SK-N-SH (cell line): ENCODE data around the gene CD6. TPM values are rescaled to one million over a fixed set of nuclear protein-coding genes. Genes with fewer than 3 reads are reported as not detected.

Experiments
- CTCF ChIA-PET: fragments of 300-600, 350-600 bp; formaldehyde crosslinking; extraction: SDS; loops from one replicate; lab custom pipeline; 2021; lab: Yijun Ruan, JAX
- POLR2A ChIA-PET: fragments of 350-600 bp; sonication (Branson Sonifier 250); formaldehyde crosslinking; extraction: SDS; loops from one replicate; lab custom pipeline; 2020; ENCODE audit warnings: antibody characterized with exemption, inconsistent platforms; lab: Yijun Ruan, JAX
- DNase-seq: peaks from one replicate; pipeline ENCODE4 v3.0.0; 2012
- H2AFZ ChIP-seq: fragments of 200-600 bp; sonication (generic); 2 replicates; pipeline ENCODE4 v1.8.1; 2016; ENCODE audit warnings: antibody characterized with exemption, mild to moderate bottlenecking, low read depth
- H3F3A ChIP-seq: fragments of 200-600 bp; sonication (generic); replicated peaks from 2 replicates; pipeline ENCODE3; 2016; ENCODE audit warnings: antibody characterized with exemption, mild to moderate bottlenecking; ENCODE audit not compliant: insufficient read depth
- H3K27ac ChIP-seq, 2 experiments: fragments of 200-500 bp in 1 of 2; fragments of 200-600 bp in 1 of 2; sonication (Bioruptor generic) in 1 of 2; sonication (generic), shearing (Covaris generic) in 1 of 2; 2 replicates each; pipeline versions ENCODE4 v1.5.1 to v1.6.1; 2014 to 2016; ENCODE audit warnings: low read depth in 2 of 2, inconsistent platforms in 1 of 2, low read length in 1 of 2, mild to moderate bottlenecking in 1 of 2, mixed read lengths in 1 of 2
- H3K27me3 ChIP-seq: fragments of 200-600 bp; sonication (generic), shearing (Covaris generic); 2 replicates; pipeline ENCODE4 v1.6.1; 2016; ENCODE audit warnings: mixed run types; ENCODE audit not compliant: insufficient read depth
- H3K36me3 ChIP-seq, 2 experiments: fragments of 200-500 bp in 1 of 2; fragments of 200-600 bp in 1 of 2; sonication (Bioruptor generic) in 1 of 2; sonication (generic) in 1 of 2; replicated peaks in 1 of 2; 2 replicates each; pipeline versions ENCODE3 to v1.5.1; 2014 to 2016; ENCODE audit warnings: low read length in 1 of 2, mild to moderate bottlenecking in 1 of 2; ENCODE audit not compliant: insufficient read depth in 2 of 2, control insufficient read depth in 1 of 2
- H3K4me1 ChIP-seq, 2 experiments: fragments of 200-500 bp in 1 of 2; fragments of 200-600 bp in 1 of 2; sonication (Bioruptor generic) in 1 of 2; sonication (generic), shearing (Covaris generic) in 1 of 2; 2 replicates each; pipeline versions ENCODE4 v1.5.1 to v1.6.1; 2014 to 2016; ENCODE audit warnings: low read depth in 1 of 2, low read length in 1 of 2, mixed run types in 1 of 2; ENCODE audit not compliant: insufficient read depth in 2 of 2, control insufficient read depth in 1 of 2
- H3K4me2 ChIP-seq: fragments of 200-600 bp; sonication (generic), shearing (Covaris generic); 2 replicates; pipeline ENCODE4 v1.6.1; 2017; ENCODE audit warnings: mixed run types
- H3K4me3 ChIP-seq, 2 experiments: fragments of 200-500 bp in 1 of 2; fragments of 200-600 bp in 1 of 2; sonication (Bioruptor generic) in 1 of 2; sonication (generic), shearing (Covaris generic) in 1 of 2; 2 replicates each; pipeline versions ENCODE4 v1.5.1 to v1.8.1; 2014 to 2016; ENCODE audit warnings: low read depth in 2 of 2, inconsistent platforms in 1 of 2, low read length in 1 of 2, mild to moderate bottlenecking in 1 of 2, mixed read lengths in 1 of 2, moderate library complexity in 1 of 2
- H3K79me2 ChIP-seq: fragments of 200-600 bp; sonication (generic); 2 replicates; pipeline ENCODE4 v1.8.1; 2017; ENCODE audit warnings: mild to moderate bottlenecking; ENCODE audit not compliant: insufficient read depth
- H3K9ac ChIP-seq: fragments of 200-600 bp; sonication (generic); 2 replicates; pipeline ENCODE4 v1.6.1; 2017; ENCODE audit warnings: mixed run types
- H3K9me2 ChIP-seq: fragments of 200-600 bp; sonication (generic); 2 replicates; pipeline ENCODE4 v1.6.1; 2017; ENCODE audit warnings: mixed run types
- H3K9me3 ChIP-seq: fragments of 200-600 bp; sonication (generic); 2 replicates; pipeline ENCODE4 v1.6.1; 2017; ENCODE audit warnings: mixed run types, mild to moderate bottlenecking, moderate library complexity
- H4K20me1 ChIP-seq: fragments of 200-600 bp; sonication (generic); 2 replicates; pipeline ENCODE4 v1.6.1; 2017; ENCODE audit warnings: mild to moderate bottlenecking, mixed run types; ENCODE audit not compliant: insufficient read depth
- CHD2 ChIP-seq: fragments of 150-350 bp; IDR thresholded peaks from 2 replicates; pipeline ENCODE4 v1.6.1; 2018; ENCODE audit warnings: low read length; ENCODE audit not compliant: partially characterized antibody
- ELF1 ChIP-seq: IDR thresholded peaks from 2 replicates; pipeline ENCODE4 v1.4.0; 2012
- EP300 ChIP-seq, 2 experiments: IDR thresholded peaks; 2 replicates each; pipeline versions ENCODE4 v1.4.0 to v1.6.1; 2012; ENCODE audit warnings: borderline replicate concordance in 1 of 2, low read depth in 1 of 2, low read length in 1 of 2
- EZH2phosphoT487 ChIP-seq: fragments of 200-600 bp; sonication (generic); IDR thresholded peaks from 2 replicates; pipeline ENCODE4 v1.6.1; 2017; ENCODE audit warnings: low read depth, mixed run types, mild to moderate bottlenecking, antibody characterized with exemption, moderate library complexity, borderline replicate concordance
- FOSL2 ChIP-seq: IDR thresholded peaks from 2 replicates; pipeline ENCODE4 v1.4.0; 2012; ENCODE audit warnings: low read depth, mild to moderate bottlenecking, moderate library complexity, borderline replicate concordance
- FOXJ3 ChIP-seq: sonication (generic); formaldehyde crosslinking; IDR thresholded peaks from 2 replicates; pipeline ENCODE4 v1.5.1; 2020; ENCODE audit warnings: mild to moderate bottlenecking, missing genetic modification reagents
- GABPA ChIP-seq: IDR thresholded peaks from 2 replicates; pipeline ENCODE4 v1.4.0; 2012; ENCODE audit warnings: low read depth, mild to moderate bottlenecking
- MEF2A ChIP-seq: IDR thresholded peaks from 2 replicates; pipeline ENCODE4 v1.4.0; 2012; ENCODE audit warnings: low read depth, borderline replicate concordance
- NFIC ChIP-seq: IDR thresholded peaks from 2 replicates; pipeline ENCODE4 v1.4.0; 2012; ENCODE audit warnings: borderline replicate concordance
- SIN3A ChIP-seq: IDR thresholded peaks from 2 replicates; pipeline ENCODE4 v1.6.1; 2012; ENCODE audit warnings: low read depth, mild to moderate bottlenecking, low read length, moderate library complexity, borderline replicate concordance
- TAF1 ChIP-seq: IDR thresholded peaks from 2 replicates; pipeline ENCODE4 v1.6.1; 2012; ENCODE audit warnings: low read depth, mild to moderate bottlenecking, low read length, moderate library complexity, borderline replicate concordance
- TCF12 ChIP-seq: IDR thresholded peaks from 2 replicates; pipeline ENCODE4 v1.4.0; 2012
- TEAD4 ChIP-seq: IDR thresholded peaks from 2 replicates; pipeline ENCODE4 v1.4.0; 2012; ENCODE audit warnings: mild to moderate bottlenecking, borderline replicate concordance; ENCODE audit not compliant: insufficient read depth
- WGBS: methylation state at CpG from one replicate; pipeline ENCODE4 v1.1.6; 2017; ENCODE audit warnings: low lambda C conversion rate; 5-methylcytosine and 5-hydroxymethylcytosine counted together
- polyA plus RNA-seq, 3 experiments: library from polyadenylated mRNA; depleted of rRNA; stranded (reverse); fragments of >200 nt; gene quantifications; 2 replicates each; pipeline ENCODE4 v1.2.3, GENCODE V29; 2012
- TF ChIP-seq, protein P1 (sequence below): IDR thresholded peaks from 2 replicates; pipeline ENCODE4 v1.4.0; 2012; ENCODE audit warnings: low read depth, borderline replicate concordance
- TF ChIP-seq, protein P2 (sequence below): IDR thresholded peaks from 2 replicates; pipeline ENCODE4 v1.4.0; 2012; ENCODE audit warnings: low read depth
- TF ChIP-seq, protein P3 (sequence below): IDR thresholded peaks from 2 replicates; pipeline ENCODE4 v1.6.1; 2012; ENCODE audit warnings: mild to moderate bottlenecking, low read depth, low read length, moderate library complexity
- TF ChIP-seq, protein P4 (sequence below): IDR thresholded peaks from 2 replicates; pipeline ENCODE4 v1.4.0; 2012; ENCODE audit warnings: low read depth, borderline replicate concordance
- TF ChIP-seq, protein P5 (sequence below): fragments of 150-350 bp; IDR thresholded peaks from 2 replicates; pipeline ENCODE4 v1.6.1; 2016; ENCODE audit warnings: mild to moderate bottlenecking, low read depth, low read length

The CD6 gene
- polyA plus RNA-seq, 1 of the 3 experiments (the other 2 are of a cell fraction): not detected

DNA sequence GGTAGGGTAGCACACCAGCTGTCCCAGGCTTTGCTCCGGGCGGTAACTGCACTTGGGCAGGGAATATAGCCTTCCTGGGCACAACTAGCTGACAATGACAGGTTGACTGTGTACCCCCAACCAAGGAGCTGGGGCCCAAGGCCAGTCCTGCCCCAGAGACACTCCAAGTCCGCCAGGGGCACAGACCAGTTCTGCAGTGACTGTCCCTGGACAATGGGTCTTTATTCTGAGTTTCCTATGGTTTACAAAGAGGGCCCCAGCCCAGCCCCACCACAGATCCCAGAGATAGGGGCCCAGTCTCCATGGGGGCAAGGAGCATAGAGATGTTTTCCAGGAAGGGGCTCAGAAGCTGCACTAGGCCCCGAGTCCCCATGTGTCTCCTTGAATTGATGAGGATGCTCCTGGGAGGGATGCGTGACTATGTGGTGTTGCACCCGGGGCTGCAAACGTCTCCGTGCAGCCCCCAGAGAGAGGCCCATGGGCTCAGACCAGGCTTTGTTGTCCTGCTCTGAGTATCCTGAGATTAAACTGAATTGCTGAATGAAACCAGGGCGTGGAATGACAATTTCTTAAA, 48.4 kb downstream of the CD6 start:
- Histone ChIP-seq H3F3A (no peaks in the 10 kb centered on the region), H3K27me3 (no peaks in the 10 kb centered on the region), H3K4me3 (no peak overlapping the region), H3K27ac (no peak overlapping the region), H3K4me1 (no peaks in the 10 kb centered on the region; a peak in 1 of 4 replicates), H4K20me1 (no peaks in the 10 kb centered on the region), H2AFZ (no peak overlapping the region), H3K9ac (no peak overlapping the region), H3K36me3 (no peaks in the 10 kb centered on the region), H3K79me2 (no peaks in the 10 kb centered on the region), H3K9me3 (no peaks in the 10 kb centered on the region), H3K9me2 (no peaks in the 10 kb centered on the region), H3K4me2 (no peak overlapping the region)
- ChIA-PET CTCF (interaction anchor here (0.8 to 0.9 kb wide), 2 partner anchors 38 to 105 kb away, joined by 3 read pairs; no protein-coding TSS in a partner anchor), POLR2A (no interaction called here)
- no peak for TF ChIP-seq CHD2
- no peak for TF ChIP-seq MEF2A
- TF ChIP-seq, protein P1, sequence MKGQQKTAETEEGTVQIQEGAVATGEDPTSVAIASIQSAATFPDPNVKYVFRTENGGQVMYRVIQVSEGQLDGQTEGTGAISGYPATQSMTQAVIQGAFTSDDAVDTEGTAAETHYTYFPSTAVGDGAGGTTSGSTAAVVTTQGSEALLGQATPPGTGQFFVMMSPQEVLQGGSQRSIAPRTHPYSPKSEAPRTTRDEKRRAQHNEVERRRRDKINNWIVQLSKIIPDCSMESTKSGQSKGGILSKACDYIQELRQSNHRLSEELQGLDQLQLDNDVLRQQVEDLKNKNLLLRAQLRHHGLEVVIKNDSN: no peak
- DNase-seq: no peak
- 67% methylated on average over 8 of the region's 9 CpGs for WGBS

DNA sequence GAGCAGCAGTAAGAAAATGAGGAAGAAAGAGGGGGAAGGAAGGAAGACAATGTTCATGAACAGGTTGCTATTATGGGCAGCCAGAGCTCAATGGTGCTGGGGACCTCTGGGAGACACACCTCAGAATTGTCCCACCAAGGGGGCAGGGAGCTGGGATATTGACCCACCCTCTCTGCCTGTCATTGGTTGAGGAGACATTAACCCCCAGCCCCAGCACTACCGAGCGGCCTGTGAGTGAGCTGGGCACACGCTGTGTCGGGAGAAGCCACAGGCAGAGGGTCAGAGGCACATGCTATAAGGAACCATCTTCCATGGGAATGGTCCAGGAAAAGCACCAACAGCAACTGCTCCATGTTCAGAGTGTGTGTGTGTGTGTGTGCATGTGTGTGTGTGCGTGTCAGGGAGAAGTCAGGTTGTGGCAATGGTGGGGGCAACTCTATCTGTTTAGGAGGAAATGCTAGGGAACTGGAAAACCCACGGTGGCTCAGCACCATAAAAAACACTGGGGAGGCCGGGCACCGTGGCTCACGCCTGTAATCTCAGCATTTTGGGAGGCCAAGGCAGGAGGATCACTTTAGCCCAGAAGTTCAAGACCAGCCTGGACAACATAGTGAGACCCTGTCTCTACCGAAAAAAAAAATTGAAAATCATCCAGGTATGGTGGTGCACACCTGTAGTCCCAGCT, 49.2 kb downstream of the CD6 start:
- TF ChIP-seq EZH2phosphoT487 (no peak), FOSL2 (no peak), TCF12 (no peak), EP300 (IDR thresholded peaks at IDR 0.05; ENCODE audit: borderline replicate concordance in 1 of 2, low read depth in 1 of 2, low read length in 1 of 2) (no peak), GABPA (no peak), FOXJ3 (CRISPR knock-in tag) (no peak), ELF1 (no peak), TEAD4 (no peak), CHD2 (no peak), SIN3A (no peak), TAF1 (no peak), NFIC (no peak)
- TF ChIP-seq, protein P2, sequence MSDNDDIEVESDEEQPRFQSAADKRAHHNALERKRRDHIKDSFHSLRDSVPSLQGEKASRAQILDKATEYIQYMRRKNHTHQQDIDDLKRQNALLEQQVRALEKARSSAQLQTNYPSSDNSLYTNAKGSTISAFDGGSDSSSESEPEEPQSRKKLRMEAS: no peak
- TF ChIP-seq, protein P3, sequence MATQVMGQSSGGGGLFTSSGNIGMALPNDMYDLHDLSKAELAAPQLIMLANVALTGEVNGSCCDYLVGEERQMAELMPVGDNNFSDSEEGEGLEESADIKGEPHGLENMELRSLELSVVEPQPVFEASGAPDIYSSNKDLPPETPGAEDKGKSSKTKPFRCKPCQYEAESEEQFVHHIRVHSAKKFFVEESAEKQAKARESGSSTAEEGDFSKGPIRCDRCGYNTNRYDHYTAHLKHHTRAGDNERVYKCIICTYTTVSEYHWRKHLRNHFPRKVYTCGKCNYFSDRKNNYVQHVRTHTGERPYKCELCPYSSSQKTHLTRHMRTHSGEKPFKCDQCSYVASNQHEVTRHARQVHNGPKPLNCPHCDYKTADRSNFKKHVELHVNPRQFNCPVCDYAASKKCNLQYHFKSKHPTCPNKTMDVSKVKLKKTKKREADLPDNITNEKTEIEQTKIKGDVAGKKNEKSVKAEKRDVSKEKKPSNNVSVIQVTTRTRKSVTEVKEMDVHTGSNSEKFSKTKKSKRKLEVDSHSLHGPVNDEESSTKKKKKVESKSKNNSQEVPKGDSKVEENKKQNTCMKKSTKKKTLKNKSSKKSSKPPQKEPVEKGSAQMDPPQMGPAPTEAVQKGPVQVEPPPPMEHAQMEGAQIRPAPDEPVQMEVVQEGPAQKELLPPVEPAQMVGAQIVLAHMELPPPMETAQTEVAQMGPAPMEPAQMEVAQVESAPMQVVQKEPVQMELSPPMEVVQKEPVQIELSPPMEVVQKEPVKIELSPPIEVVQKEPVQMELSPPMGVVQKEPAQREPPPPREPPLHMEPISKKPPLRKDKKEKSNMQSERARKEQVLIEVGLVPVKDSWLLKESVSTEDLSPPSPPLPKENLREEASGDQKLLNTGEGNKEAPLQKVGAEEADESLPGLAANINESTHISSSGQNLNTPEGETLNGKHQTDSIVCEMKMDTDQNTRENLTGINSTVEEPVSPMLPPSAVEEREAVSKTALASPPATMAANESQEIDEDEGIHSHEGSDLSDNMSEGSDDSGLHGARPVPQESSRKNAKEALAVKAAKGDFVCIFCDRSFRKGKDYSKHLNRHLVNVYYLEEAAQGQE: no peak
- TF ChIP-seq, protein P4, sequence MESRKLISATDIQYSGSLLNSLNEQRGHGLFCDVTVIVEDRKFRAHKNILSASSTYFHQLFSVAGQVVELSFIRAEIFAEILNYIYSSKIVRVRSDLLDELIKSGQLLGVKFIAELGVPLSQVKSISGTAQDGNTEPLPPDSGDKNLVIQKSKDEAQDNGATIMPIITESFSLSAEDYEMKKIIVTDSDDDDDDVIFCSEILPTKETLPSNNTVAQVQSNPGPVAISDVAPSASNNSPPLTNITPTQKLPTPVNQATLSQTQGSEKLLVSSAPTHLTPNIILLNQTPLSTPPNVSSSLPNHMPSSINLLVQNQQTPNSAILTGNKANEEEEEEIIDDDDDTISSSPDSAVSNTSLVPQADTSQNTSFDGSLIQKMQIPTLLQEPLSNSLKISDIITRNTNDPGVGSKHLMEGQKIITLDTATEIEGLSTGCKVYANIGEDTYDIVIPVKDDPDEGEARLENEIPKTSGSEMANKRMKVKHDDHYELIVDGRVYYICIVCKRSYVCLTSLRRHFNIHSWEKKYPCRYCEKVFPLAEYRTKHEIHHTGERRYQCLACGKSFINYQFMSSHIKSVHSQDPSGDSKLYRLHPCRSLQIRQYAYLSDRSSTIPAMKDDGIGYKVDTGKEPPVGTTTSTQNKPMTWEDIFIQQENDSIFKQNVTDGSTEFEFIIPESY: no peak
- TF ChIP-seq, protein P5, sequence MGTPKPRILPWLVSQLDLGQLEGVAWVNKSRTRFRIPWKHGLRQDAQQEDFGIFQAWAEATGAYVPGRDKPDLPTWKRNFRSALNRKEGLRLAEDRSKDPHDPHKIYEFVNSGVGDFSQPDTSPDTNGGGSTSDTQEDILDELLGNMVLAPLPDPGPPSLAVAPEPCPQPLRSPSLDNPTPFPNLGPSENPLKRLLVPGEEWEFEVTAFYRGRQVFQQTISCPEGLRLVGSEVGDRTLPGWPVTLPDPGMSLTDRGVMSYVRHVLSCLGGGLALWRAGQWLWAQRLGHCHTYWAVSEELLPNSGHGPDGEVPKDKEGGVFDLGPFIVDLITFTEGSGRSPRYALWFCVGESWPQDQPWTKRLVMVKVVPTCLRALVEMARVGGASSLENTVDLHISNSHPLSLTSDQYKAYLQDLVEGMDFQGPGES: no peak
- H3K4me2 ChIP-seq: no peak overlapping the region
- no peak overlapping the region for H3K9ac ChIP-seq
- H3K27me3 ChIP-seq: no peaks in the 10 kb centered on the region
- H3K27ac ChIP-seq: no peak overlapping the region
- no peaks in the 10 kb centered on the region for H4K20me1 ChIP-seq
- no peaks in the 10 kb centered on the region for H3F3A ChIP-seq
- no peaks in the 10 kb centered on the region for H3K9me2 ChIP-seq
- no peaks in the 10 kb centered on the region; a peak in 1 of 4 replicates for H3K4me1 ChIP-seq
- ChIA-PET POLR2A (no interaction called here), CTCF (interaction anchor here (0.6 to 0.9 kb wide), 3 partner anchors 37 to 131 kb away, joined by 3 read pairs; no protein-coding TSS in a partner anchor)
- 75% methylated on average over 10 of the region's 10 CpGs for WGBS
- no peaks in the 10 kb centered on the region for H3K79me2 ChIP-seq
- H3K9me3 ChIP-seq: no peaks in the 10 kb centered on the region
- H3K4me3 ChIP-seq: no peak overlapping the region
- DNase-seq: no peak
- H2AFZ ChIP-seq: no peak overlapping the region
- H3K36me3 ChIP-seq: no peaks in the 10 kb centered on the region
